Osteoblast (primary cell): Measurements from ENCODE around the gene GRM8. TPM values are rescaled to one million over a fixed set of nuclear protein-coding genes. Genes with fewer than 3 reads are reported as not detected.

ENCODE experiments used
- DNase-seq: peaks from one replicate; pipeline ENCODE4 v3.0.0; 2011; ENCODE audit warnings: low spot score, mixed read lengths; ENCODE audit not compliant: insufficient read length; ENCODE audit errors: missing footprints
- H2AFZ ChIP-seq: 2 replicates; pipeline ENCODE4 v1.6.0; 2011; ENCODE audit warnings: mild to moderate bottlenecking, low read length
- H3K27ac ChIP-seq: 2 replicates; pipeline ENCODE4 v1.5.1; 2011; ENCODE audit warnings: mild to moderate bottlenecking, low read depth, low read length, moderate library complexity
- H3K27me3 ChIP-seq: 2 replicates; pipeline ENCODE4 v1.6.0; 2012; ENCODE audit warnings: mild to moderate bottlenecking, control low read depth, inconsistent platforms, low read length, moderate library complexity; ENCODE audit not compliant: insufficient read depth
- H3K36me3 ChIP-seq: 2 replicates; pipeline ENCODE4 v1.5.1; 2011; ENCODE audit warnings: mild to moderate bottlenecking, low read length, control low read depth, moderate library complexity; ENCODE audit not compliant: insufficient read depth
- H3K4me1 ChIP-seq: 2 replicates; pipeline ENCODE4 v1.5.1; 2011; ENCODE audit warnings: mild to moderate bottlenecking, low read length, control low read depth, moderate library complexity; ENCODE audit not compliant: insufficient read depth
- H3K4me2 ChIP-seq: 2 replicates; pipeline ENCODE4 v1.6.0; 2011; ENCODE audit warnings: mild to moderate bottlenecking, low read length; ENCODE audit not compliant: insufficient read depth
- H3K4me3 ChIP-seq: fragments of 200-600 bp; sonication (generic); 3 replicates; pipeline ENCODE4 v1.5.1; 2012; ENCODE audit warnings: mild to moderate bottlenecking, low read length, inconsistent platforms; ENCODE audit not compliant: insufficient read depth
- H3K79me2 ChIP-seq: 2 replicates; pipeline ENCODE4 v1.6.0; 2012; ENCODE audit warnings: mild to moderate bottlenecking, low read length, control low read depth, inconsistent platforms; ENCODE audit not compliant: insufficient read depth
- H3K9me3 ChIP-seq: 2 replicates; pipeline ENCODE4 v1.5.1; 2011; ENCODE audit warnings: low read depth, low read length, control low read depth
- H4K20me1 ChIP-seq: 2 replicates; pipeline ENCODE4 v1.6.0; 2012; ENCODE audit warnings: mild to moderate bottlenecking, low read length, control low read depth; ENCODE audit not compliant: insufficient read depth
- total RNA-seq: library from RNA; depleted of rRNA; stranded (reverse); fragments of >200 nt; gene quantifications from 2 replicates; pipeline ENCODE4 v1.2.3, GENCODE V29; 2012
- TF ChIP-seq, protein P1 (sequence below): IDR thresholded peaks from 2 replicates; pipeline ENCODE4 v1.5.1; 2011; ENCODE audit warnings: mild to moderate bottlenecking, low read depth, low read length, moderate library complexity; ENCODE audit errors: extremely low read depth

Gene GRM8
- total RNA-seq, 1 donor: not detected

DNA sequence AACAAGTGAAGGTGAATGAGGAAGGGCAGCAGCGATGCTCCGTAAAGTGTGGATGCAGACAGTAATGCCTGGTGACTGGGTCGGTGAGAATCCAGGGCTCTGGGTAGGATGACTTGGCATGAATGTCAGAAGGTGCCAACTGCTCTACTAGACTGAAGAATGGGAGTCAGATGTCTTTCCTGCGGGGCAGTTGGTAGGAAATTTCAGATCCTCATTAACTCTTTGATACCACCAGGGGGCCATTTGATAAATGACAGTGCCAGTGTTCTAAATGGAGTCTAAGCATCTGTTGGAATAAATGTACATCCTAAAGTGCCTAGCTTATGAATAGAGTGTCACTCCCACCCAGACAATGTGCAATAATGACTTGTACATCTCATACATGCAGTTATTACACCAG lies 462.0 kb downstream of the GRM8 start:
- Histone ChIP-seq H3K27me3 (no peaks in the 10 kb centered on the region), H4K20me1 (no peaks in the 10 kb centered on the region), H2AFZ (no peak overlapping the region), H3K4me3 (no peak overlapping the region), H3K9me3 (no peaks in the 10 kb centered on the region), H3K27ac (no peak overlapping the region), H3K79me2 (no peaks in the 10 kb centered on the region), H3K4me2 (no peak overlapping the region), H3K36me3 (no peaks in the 10 kb centered on the region), H3K4me1 (no peaks in the 10 kb centered on the region)
- TF ChIP-seq, protein P1, sequence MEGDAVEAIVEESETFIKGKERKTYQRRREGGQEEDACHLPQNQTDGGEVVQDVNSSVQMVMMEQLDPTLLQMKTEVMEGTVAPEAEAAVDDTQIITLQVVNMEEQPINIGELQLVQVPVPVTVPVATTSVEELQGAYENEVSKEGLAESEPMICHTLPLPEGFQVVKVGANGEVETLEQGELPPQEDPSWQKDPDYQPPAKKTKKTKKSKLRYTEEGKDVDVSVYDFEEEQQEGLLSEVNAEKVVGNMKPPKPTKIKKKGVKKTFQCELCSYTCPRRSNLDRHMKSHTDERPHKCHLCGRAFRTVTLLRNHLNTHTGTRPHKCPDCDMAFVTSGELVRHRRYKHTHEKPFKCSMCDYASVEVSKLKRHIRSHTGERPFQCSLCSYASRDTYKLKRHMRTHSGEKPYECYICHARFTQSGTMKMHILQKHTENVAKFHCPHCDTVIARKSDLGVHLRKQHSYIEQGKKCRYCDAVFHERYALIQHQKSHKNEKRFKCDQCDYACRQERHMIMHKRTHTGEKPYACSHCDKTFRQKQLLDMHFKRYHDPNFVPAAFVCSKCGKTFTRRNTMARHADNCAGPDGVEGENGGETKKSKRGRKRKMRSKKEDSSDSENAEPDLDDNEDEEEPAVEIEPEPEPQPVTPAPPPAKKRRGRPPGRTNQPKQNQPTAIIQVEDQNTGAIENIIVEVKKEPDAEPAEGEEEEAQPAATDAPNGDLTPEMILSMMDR: no peak
- DNase-seq: no peak

DNA sequence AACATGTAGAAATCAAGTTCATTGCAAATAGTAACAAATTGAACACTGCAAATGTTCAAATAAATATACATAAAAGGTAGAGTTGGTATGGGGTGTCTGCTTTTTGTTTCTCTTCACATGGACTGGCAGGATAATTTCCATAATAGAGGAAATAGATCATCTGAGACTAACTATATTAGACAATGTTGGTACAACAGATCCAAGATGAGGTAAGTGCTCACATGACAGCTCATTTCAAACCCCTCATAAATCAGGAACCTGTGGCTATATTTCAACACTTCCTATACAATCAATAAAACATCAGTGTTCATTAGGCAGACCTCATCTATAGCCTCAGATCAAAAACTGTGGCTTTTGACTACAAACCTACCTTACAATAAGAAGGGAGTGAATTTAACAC lies 469.1 kb downstream of the GRM8 start:
- Histone ChIP-seq H3K4me2 (no peak overlapping the region), H4K20me1 (no peaks in the 10 kb centered on the region), H3K4me3 (no peak overlapping the region), H2AFZ (no peak overlapping the region), H3K79me2 (no peaks in the 10 kb centered on the region), H3K9me3 (peaks cover 2% of the 10 kb centered on the region), H3K27me3 (no peaks in the 10 kb centered on the region), H3K36me3 (no peaks in the 10 kb centered on the region), H3K4me1 (no peaks in the 10 kb centered on the region), H3K27ac (no peak overlapping the region)
- TF ChIP-seq, protein P1: no peak
- no peak for DNase-seq

DNA sequence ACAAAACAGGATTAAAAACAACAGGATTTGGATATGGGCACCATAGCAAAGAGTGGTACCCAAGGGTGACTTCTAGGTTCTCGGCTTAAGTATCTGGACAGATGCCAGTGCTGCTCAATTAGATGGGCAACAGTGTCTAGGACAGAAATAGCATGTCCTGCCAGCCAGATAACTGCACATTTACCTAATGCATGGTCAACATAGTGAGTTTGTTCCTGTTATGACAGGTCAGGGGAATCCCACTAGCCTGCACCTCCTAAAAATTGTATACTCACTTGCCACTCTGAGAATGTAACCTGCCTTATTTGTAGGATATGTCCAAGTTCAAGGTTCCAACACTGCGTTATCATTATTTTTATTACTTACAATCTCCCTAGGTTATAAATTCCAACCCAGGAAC lies 471.7 kb downstream of the GRM8 start:
- Histone ChIP-seq H3K27me3 (no peaks in the 10 kb centered on the region), H3K27ac (no peak overlapping the region), H3K79me2 (no peaks in the 10 kb centered on the region), H3K36me3 (no peaks in the 10 kb centered on the region), H3K9me3 (peaks cover 2% of the 10 kb centered on the region), H3K4me1 (no peaks in the 10 kb centered on the region), H3K4me3 (no peak overlapping the region), H3K4me2 (no peak overlapping the region), H2AFZ (no peak overlapping the region), H4K20me1 (no peaks in the 10 kb centered on the region)
- DNase-seq: no peak
- TF ChIP-seq, protein P1: no peak

DNA sequence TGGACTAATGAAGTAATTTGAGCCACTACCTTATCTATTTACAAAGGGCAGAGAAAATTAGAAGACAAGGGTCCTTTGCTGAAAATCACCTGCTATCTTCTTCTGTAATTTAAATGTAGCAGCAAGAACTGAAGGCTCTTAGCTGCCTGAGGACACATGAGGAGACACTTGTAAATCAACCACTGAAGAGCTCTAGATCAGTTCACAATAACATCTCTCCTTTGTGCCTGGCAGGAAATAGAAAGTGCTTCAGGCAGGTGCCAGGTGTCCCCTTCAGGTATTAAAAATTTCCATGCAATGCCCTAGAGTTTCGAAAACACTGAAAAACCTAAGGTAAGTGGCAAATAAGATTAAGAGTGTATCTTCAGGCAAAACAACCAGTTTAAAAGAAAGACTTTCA lies 474.6 kb downstream of the GRM8 start:
- Histone ChIP-seq H3K36me3 (no peaks in the 10 kb centered on the region), H3K4me3 (no peak overlapping the region), H3K4me1 (no peaks in the 10 kb centered on the region), H3K27me3 (no peaks in the 10 kb centered on the region), H3K9me3 (peaks cover 2% of the 10 kb centered on the region), H4K20me1 (no peaks in the 10 kb centered on the region), H3K79me2 (no peaks in the 10 kb centered on the region), H2AFZ (no peak overlapping the region), H3K27ac (no peak overlapping the region), H3K4me2 (no peak overlapping the region)
- TF ChIP-seq, protein P1: no peak
- DNase-seq: no peak
